ENCODE measurements around the gene CLCN5.

- no peak for TF ChIP-seq CTCF (IDR thresholded peaks at IDR 0.05)
- no peak for TF ChIP-seq POLR2AphosphoS5 (IDR thresholded peaks at IDR 0.05)
These were observed 55.8 kb downstream of the CLCN5 start for GRCh38 chrX:49978176-49978575.

All from breast epithelium (tissue), 3 donors.